ENCODE measurements around the gene OR2J2.
"Not testable (repeated sequence)": the region's sequence is repeated elsewhere in the genome, so short reads cannot be mapped to it uniquely, and the experiment has no call there.

The OR2J2 gene

DNA sequence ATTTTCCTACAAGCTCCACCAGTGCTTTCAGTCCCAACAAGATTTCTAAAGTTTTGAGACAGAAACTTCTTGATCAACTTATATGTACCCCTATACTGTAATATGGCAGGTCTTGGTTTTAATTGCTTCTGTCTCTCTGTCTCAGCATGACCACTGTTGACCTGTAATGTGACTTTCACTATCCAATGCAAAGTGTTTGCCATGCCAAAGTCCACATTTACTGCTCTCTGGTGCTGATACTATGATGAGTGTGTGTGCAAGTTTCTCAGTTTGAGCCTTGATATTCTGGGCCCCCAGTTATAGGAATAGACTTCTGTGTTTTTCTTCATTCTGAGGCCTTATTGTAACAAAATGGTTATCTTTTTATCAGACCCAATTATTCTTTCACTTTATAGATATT lies 45.8 kb downstream of the OR2J2 start:
- H3K27me3 ChIP-seq (replicated peaks; ENCODE audit: control insufficient read depth, insufficient read depth, low read length, poor library complexity, severe bottlenecking): no peaks in the 10 kb centered on the region
- no peak overlapping the region for H3K4me3 ChIP-seq (ENCODE audit: insufficient read depth, low read depth, low read length, poor library complexity, severe bottlenecking)
- no peaks in the 10 kb centered on the region for H3K4me1 ChIP-seq (ENCODE audit: control insufficient read depth, insufficient read depth, low read length, poor library complexity, severe bottlenecking)
- H3K9me3 ChIP-seq (ENCODE audit: control insufficient read depth, low read length): no peaks in the 10 kb centered on the region
- no peak overlapping the region for H3K27ac ChIP-seq (ENCODE audit: insufficient read depth, low read length, poor library complexity, severe bottlenecking)
- no peaks in the 10 kb centered on the region for H3K36me3 ChIP-seq (ENCODE audit: control insufficient read depth, insufficient read depth, low read length)
- no peak for DNase-seq

DNA sequence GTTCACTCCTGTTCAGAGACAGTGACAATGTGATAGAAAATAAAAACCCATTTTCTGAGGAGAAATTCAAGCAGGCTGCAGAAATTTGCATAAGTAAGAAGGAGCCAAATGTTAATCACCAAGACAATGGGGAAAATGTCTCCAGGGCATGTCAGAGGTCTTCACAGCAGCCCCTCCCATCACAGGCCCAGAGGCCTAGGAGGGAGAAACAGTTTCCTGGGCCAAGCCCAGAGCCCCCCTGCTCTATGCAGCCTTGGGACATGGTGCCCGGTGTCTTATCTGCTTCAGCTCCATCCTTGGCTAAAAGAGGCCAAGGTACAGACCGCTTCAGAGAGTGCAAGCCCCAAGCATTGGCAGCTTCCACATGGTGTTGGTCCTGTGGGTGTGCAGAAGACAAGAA lies 46.5 kb downstream of the OR2J2 start:
- not testable (repeated sequence) for H3K27me3 ChIP-seq (replicated peaks; ENCODE audit: control insufficient read depth, insufficient read depth, low read length, poor library complexity, severe bottlenecking); H3K9me3 ChIP-seq (ENCODE audit: control insufficient read depth, low read length); H3K4me1 ChIP-seq (ENCODE audit: control insufficient read depth, insufficient read depth, low read length, poor library complexity, severe bottlenecking); H3K27ac ChIP-seq (ENCODE audit: insufficient read depth, low read length, poor library complexity, severe bottlenecking); DNase-seq; H3K4me3 ChIP-seq (ENCODE audit: insufficient read depth, low read depth, low read length, poor library complexity, severe bottlenecking); H3K36me3 ChIP-seq (ENCODE audit: control insufficient read depth, insufficient read depth, low read length)

DNA sequence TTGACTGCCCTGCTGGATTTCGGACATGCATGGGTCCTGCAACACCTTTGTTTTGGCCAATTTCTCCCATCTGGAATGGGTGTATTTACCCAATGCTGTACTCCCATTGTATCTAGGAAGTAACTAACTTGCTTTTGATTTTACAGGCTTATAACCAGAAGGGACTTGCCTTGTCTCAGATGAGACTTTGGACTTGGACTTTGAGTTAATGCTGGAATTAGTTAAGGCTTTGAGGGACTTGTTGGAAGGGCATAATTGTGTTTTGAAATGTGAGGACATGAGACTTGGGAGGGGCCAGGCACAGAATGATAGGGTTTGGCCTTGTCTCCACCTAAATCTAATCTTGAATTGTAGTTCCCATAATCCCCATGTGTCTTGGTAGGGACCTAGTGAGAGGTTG lies 47.3 kb downstream of the OR2J2 start:
- H3K9me3 ChIP-seq (ENCODE audit: control insufficient read depth, low read length): not testable (repeated sequence)

More for the DNA sequence above, 47.3 kb downstream of the OR2J2 start:
- not testable (repeated sequence) for H3K27ac ChIP-seq (ENCODE audit: insufficient read depth, low read length, poor library complexity, severe bottlenecking); H3K4me3 ChIP-seq (ENCODE audit: insufficient read depth, low read depth, low read length, poor library complexity, severe bottlenecking); H3K4me1 ChIP-seq (ENCODE audit: control insufficient read depth, insufficient read depth, low read length, poor library complexity, severe bottlenecking); H3K27me3 ChIP-seq (replicated peaks; ENCODE audit: control insufficient read depth, insufficient read depth, low read length, poor library complexity, severe bottlenecking); DNase-seq; H3K36me3 ChIP-seq (ENCODE audit: control insufficient read depth, insufficient read depth, low read length)
